GM23338 (cell line): Measurements from ENCODE around the gene NRXN2. TPM values are rescaled to one million over a fixed set of nuclear protein-coding genes. Genes with fewer than 3 reads are reported as not detected.

Source experiments
- ATAC-seq: fragments of 200-7000 bp; cut with Tn5 transposase; 3 replicates; pipeline ENCODE4 v1.9.1; 2020
- DNase-seq: peaks from one replicate; pipeline ENCODE4 v3.0.0-alpha.2; 2015; ENCODE audit warnings: low spot score
- H2AFZ ChIP-seq: fragments of 200-600 bp; sonication (generic); 2 replicates; pipeline ENCODE4 v1.8.0; 2016; ENCODE audit warnings: antibody characterized with exemption, mild to moderate bottlenecking, moderate library complexity
- H3F3A ChIP-seq: fragments of 200-600 bp; sonication (generic); replicated peaks from 2 replicates; pipeline ENCODE4 v1.8.0; 2017; ENCODE audit warnings: antibody characterized with exemption, mixed run types, low read depth
- H3K27ac ChIP-seq: fragments of 200-600 bp; sonication (generic); 2 replicates; pipeline ENCODE4 v1.6.1; 2016; ENCODE audit warnings: low read depth
- H3K27me3 ChIP-seq: fragments of 200-600 bp; sonication (generic); 2 replicates; pipeline ENCODE4 v1.8.0; 2016; ENCODE audit warnings: mild to moderate bottlenecking, mixed run types, moderate library complexity; ENCODE audit not compliant: insufficient read depth
- H3K36me3 ChIP-seq: fragments of 200-600 bp; sonication (generic); 2 replicates; pipeline ENCODE4 v1.8.0; 2016; ENCODE audit warnings: mild to moderate bottlenecking; ENCODE audit not compliant: insufficient read depth
- H3K4me1 ChIP-seq: fragments of 200-600 bp; sonication (generic); 2 replicates; pipeline ENCODE4 v1.8.0; 2016; ENCODE audit warnings: mild to moderate bottlenecking, moderate library complexity; ENCODE audit not compliant: insufficient read depth
- H3K4me2 ChIP-seq: fragments of 200-600 bp; sonication (generic); 2 replicates; pipeline ENCODE4 v1.7.1; 2017; ENCODE audit warnings: mixed run types
- H3K4me3 ChIP-seq: fragments of 200-600 bp; sonication (generic); 2 replicates; pipeline ENCODE4 v1.6.1; 2016; ENCODE audit warnings: mixed run types
- H3K79me2 ChIP-seq: fragments of 200-600 bp; sonication (generic); replicated peaks from 2 replicates; pipeline ENCODE4 v1.8.0; 2017; ENCODE audit warnings: mild to moderate bottlenecking; ENCODE audit not compliant: insufficient read depth
- H3K9me2 ChIP-seq: fragments of 200-600 bp; sonication (generic); 2 replicates; pipeline ENCODE4 v1.8.0; 2017; ENCODE audit not compliant: insufficient read depth
- H4K20me1 ChIP-seq: fragments of 200-600 bp; sonication (generic); replicated peaks from 2 replicates; pipeline ENCODE4 v1.8.0; 2017; ENCODE audit warnings: mild to moderate bottlenecking; ENCODE audit not compliant: insufficient read depth
- H3K27ac Mint-ChIP-seq: 2 replicates; pipeline ENCODE4 v1.8.0; 2020; ENCODE audit warnings: inconsistent platforms, mild to moderate bottlenecking, moderate library complexity, mixed read lengths
- H3K27me3 Mint-ChIP-seq: 3 replicates; pipeline ENCODE4 v1.8.0; 2022; ENCODE audit warnings: low read depth, mild to moderate bottlenecking, moderate library complexity, mixed read lengths, inconsistent platforms; ENCODE audit not compliant: insufficient read depth, poor library complexity
- H3K36me3 Mint-ChIP-seq: 3 replicates; pipeline ENCODE4 v1.8.0; 2021; ENCODE audit warnings: low read depth, mild to moderate bottlenecking, inconsistent platforms, moderate library complexity, mixed read lengths
- H3K4me1 Mint-ChIP-seq: 3 replicates; pipeline ENCODE4 v1.8.0; 2020; ENCODE audit warnings: mild to moderate bottlenecking, inconsistent platforms, mixed read lengths
- H3K4me3 Mint-ChIP-seq: 3 replicates; pipeline ENCODE4 v1.8.0; 2021; ENCODE audit warnings: moderate library complexity, mild to moderate bottlenecking, inconsistent platforms, mixed read lengths
- H3K9me3 Mint-ChIP-seq: 3 replicates; pipeline ENCODE4 v1.8.0; 2020; ENCODE audit warnings: moderate library complexity, mild to moderate bottlenecking, inconsistent platforms, mixed read lengths
- ETS1 ChIP-seq: IDR thresholded peaks from 2 replicates; pipeline ENCODE4 v1.6.1; 2016; ENCODE audit warnings: antibody characterized with exemption
- NANOG ChIP-seq: IDR thresholded peaks from 2 replicates; pipeline ENCODE4 v1.6.1; 2016; ENCODE audit warnings: antibody characterized with exemption, borderline replicate concordance
- POLR2AphosphoS5 ChIP-seq: IDR thresholded peaks from 2 replicates; pipeline ENCODE4 v1.6.1; 2016; ENCODE audit warnings: antibody characterized with exemption, low read depth
- STAT1 ChIP-seq: IDR thresholded peaks from one replicate; pipeline ENCODE4 v1.6.1; 2016; ENCODE audit warnings: antibody characterized with exemption; ENCODE audit not compliant: unreplicated experiment
- ZNF114 ChIP-seq: fragments of 250-450 bp; sonication (Bioruptor Pico); IDR thresholded peaks from 2 replicates; pipeline ENCODE4 v1.5.0; 2020; ENCODE audit warnings: mild to moderate bottlenecking, moderate library complexity
- ZNF331 ChIP-seq: fragments of 250-450 bp; sonication (Bioruptor Pico); IDR thresholded peaks from 2 replicates; pipeline ENCODE4 v1.5.0; 2020; ENCODE audit warnings: low read depth, mild to moderate bottlenecking, moderate library complexity
- polyA plus RNA-seq: library from polyadenylated mRNA; unstranded; fragments of >200 nt; fragmentation: Nextera tagmentation; extraction: Ambion mirVana; gene quantifications from 2 replicates; pipeline ENCODE4 v1.2.1, GENCODE V29; 2016
- total RNA-seq: library from RNA; depleted of rRNA; stranded (reverse); fragments of >200 nt; shearing (Covaris generic); gene quantifications from 2 replicates; pipeline ENCODE4 v1.2.3, GENCODE V29; 2014
- TF ChIP-seq, protein P1 (sequence below): IDR thresholded peaks from one replicate; pipeline ENCODE4 v1.6.1; 2018; ENCODE audit warnings: antibody characterized with exemption; ENCODE audit not compliant: unreplicated experiment

The NRXN2 gene
- total and polyA plus RNA-seq, 2 experiments from 2014 or later, result 3.4 to 17.0 TPM

DNA sequence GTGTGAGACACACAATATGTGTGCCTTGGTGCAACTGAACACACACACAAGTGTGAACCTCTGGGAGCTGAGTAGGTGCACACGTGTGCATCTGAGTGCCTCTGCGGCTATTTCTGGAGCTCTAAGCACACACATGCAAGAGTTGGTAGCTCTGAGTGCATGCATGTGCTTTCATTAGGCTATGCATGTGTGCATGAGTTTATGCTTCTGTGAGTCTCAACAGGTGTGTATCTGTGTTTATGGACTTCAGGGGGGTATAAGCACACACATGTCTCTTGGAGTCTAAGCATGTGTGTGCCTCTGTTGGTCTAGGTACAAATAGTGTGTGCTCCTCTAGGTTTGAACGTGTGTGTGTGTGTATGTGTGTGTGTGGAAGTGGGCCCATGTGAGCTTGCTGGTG, 106.2 kb downstream of the NRXN2 start:
- DNase-seq, result no peak
- H3K27me3 ChIP-seq, result no peaks in the 10 kb centered on the region
- no peak overlapping the region for H3K27ac Mint-ChIP-seq
- peaks cover 16% of the 10 kb centered on the region for H3K4me1 Mint-ChIP-seq
- no peak overlapping the region for H3K27ac ChIP-seq
- no peaks in the 10 kb centered on the region for H3K9me2 ChIP-seq
- ATAC-seq, result no peak
- no peak overlapping the region for H3K4me3 ChIP-seq
- H4K20me1 ChIP-seq, result no peaks in the 10 kb centered on the region
- H3K4me2 ChIP-seq, result no peak overlapping the region
- H2AFZ ChIP-seq, result no peak overlapping the region
- H3F3A ChIP-seq, result no peaks in the 10 kb centered on the region
- no peaks in the 10 kb centered on the region for H3K9me3 Mint-ChIP-seq
- no peak for TF ChIP-seq STAT1
- no peaks in the 10 kb centered on the region for H3K36me3 Mint-ChIP-seq
- no peaks in the 10 kb centered on the region for H3K79me2 ChIP-seq
- H3K27me3 Mint-ChIP-seq, result peaks cover 18% of the 10 kb centered on the region
- no peak overlapping the region for H3K4me3 Mint-ChIP-seq
- peaks cover 5% of the 10 kb centered on the region; the same call in 1 of the 2 replicates for H3K4me1 ChIP-seq
- no peaks in the 10 kb centered on the region for H3K36me3 ChIP-seq

- no peaks in the 10 kb centered on the region for H3K9me2 ChIP-seq
- no peak overlapping the region for H3K4me2 ChIP-seq
- peaks cover 15% of the 10 kb centered on the region for H3K27me3 Mint-ChIP-seq
- no peak overlapping the region for H3K4me3 Mint-ChIP-seq
- no peaks in the 10 kb centered on the region for H3K36me3 Mint-ChIP-seq
- H3K27ac Mint-ChIP-seq, result no peak overlapping the region
- H3K4me1 Mint-ChIP-seq, result peaks cover 6% of the 10 kb centered on the region
- TF ChIP-seq POLR2AphosphoS5 (no peak), ZNF331 (CRISPR knock-in tag) (no peak), ETS1 (no peak), NANOG (no peak)
- TF ChIP-seq, protein P1, sequence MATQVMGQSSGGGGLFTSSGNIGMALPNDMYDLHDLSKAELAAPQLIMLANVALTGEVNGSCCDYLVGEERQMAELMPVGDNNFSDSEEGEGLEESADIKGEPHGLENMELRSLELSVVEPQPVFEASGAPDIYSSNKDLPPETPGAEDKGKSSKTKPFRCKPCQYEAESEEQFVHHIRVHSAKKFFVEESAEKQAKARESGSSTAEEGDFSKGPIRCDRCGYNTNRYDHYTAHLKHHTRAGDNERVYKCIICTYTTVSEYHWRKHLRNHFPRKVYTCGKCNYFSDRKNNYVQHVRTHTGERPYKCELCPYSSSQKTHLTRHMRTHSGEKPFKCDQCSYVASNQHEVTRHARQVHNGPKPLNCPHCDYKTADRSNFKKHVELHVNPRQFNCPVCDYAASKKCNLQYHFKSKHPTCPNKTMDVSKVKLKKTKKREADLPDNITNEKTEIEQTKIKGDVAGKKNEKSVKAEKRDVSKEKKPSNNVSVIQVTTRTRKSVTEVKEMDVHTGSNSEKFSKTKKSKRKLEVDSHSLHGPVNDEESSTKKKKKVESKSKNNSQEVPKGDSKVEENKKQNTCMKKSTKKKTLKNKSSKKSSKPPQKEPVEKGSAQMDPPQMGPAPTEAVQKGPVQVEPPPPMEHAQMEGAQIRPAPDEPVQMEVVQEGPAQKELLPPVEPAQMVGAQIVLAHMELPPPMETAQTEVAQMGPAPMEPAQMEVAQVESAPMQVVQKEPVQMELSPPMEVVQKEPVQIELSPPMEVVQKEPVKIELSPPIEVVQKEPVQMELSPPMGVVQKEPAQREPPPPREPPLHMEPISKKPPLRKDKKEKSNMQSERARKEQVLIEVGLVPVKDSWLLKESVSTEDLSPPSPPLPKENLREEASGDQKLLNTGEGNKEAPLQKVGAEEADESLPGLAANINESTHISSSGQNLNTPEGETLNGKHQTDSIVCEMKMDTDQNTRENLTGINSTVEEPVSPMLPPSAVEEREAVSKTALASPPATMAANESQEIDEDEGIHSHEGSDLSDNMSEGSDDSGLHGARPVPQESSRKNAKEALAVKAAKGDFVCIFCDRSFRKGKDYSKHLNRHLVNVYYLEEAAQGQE, result no peak
- no peaks in the 10 kb centered on the region for H4K20me1 ChIP-seq
- no peaks in the 10 kb centered on the region for H3K9me3 Mint-ChIP-seq
- H3K4me3 ChIP-seq, result no peak overlapping the region
- H3K36me3 ChIP-seq, result no peaks in the 10 kb centered on the region
- no peak for DNase-seq
- no peak overlapping the region for H3K27ac ChIP-seq
- no peaks in the 10 kb centered on the region for H3F3A ChIP-seq
- no peaks in the 10 kb centered on the region for H3K79me2 ChIP-seq
- H3K4me1 ChIP-seq, result peaks cover under 1% of the 10 kb centered on the region; the same call in 1 of the 2 replicates
- no peaks in the 10 kb centered on the region for H3K27me3 ChIP-seq
- H2AFZ ChIP-seq, result no peak overlapping the region
- ATAC-seq, result no peak
Observed at GRCh38 chr11:64614917-64615316, 108.1 kb downstream of the NRXN2 start.

GRCh38 chr11:64613648-64614047, 109.3 kb downstream of the NRXN2 start:
- Histone ChIP-seq H3K4me3 (no peak overlapping the region), H2AFZ (no peak overlapping the region), H3F3A (no peaks in the 10 kb centered on the region), H3K27ac (no peak overlapping the region), H4K20me1 (no peaks in the 10 kb centered on the region), H3K79me2 (no peaks in the 10 kb centered on the region), H3K27me3 (no peaks in the 10 kb centered on the region), H3K9me2 (no peaks in the 10 kb centered on the region), H3K36me3 (no peaks in the 10 kb centered on the region), H3K4me1 (0 out of 2 replicates have a peak, but pooled peaks cover 1% of the 10 kb centered on the region), H3K4me2 (no peak overlapping the region)
- no peak for ATAC-seq
- H3K36me3 Mint-ChIP-seq, result no peaks in the 10 kb centered on the region
- no peak for DNase-seq
- H3K9me3 Mint-ChIP-seq, result no peaks in the 10 kb centered on the region
- H3K4me1 Mint-ChIP-seq, result peaks cover 2% of the 10 kb centered on the region; the same call in 2 of the 3 replicates
- H3K4me3 Mint-ChIP-seq, result no peak overlapping the region
- H3K27me3 Mint-ChIP-seq, result peaks cover 6% of the 10 kb centered on the region
- H3K27ac Mint-ChIP-seq, result no peak overlapping the region
- TF ChIP-seq POLR2AphosphoS5 (no peak), ZNF114 (CRISPR knock-in tag) (no peak)
